ENCODE data around the gene ZNF805. TPM values are rescaled to one million over a fixed set of nuclear protein-coding genes. Genes with fewer than 3 reads are reported as not detected.

Gene ZNF805
- total and polyA plus RNA-seq, 2 of the 13 experiments (the other 11 are each of a cell fraction or from before 2014, with no cell fraction given), result 5.1 to 12.8 TPM

GRCh38 chr19:57240311-57241090, at the start of gene ZNF805 (continued):
- TF ChIP-seq ZNF687 (CRISPR knock-in tag; IDR thresholded peaks at IDR 0.05) (peak; percentile 86), RFX3 (CRISPR knock-in tag; IDR thresholded peaks at IDR 0.05) (no peak), CCDC6 (CRISPR knock-in tag; IDR thresholded peaks at IDR 0.05) (no peak; the same call in 1 of the 2 replicates), ZNF468 (CRISPR knock-in tag; IDR thresholded peaks at IDR 0.05) (no peak), KMT2B (CRISPR knock-in tag; IDR thresholded peaks at IDR 0.05) (peak; percentile 95), ZNF792 (CRISPR knock-in tag; IDR thresholded peaks at IDR 0.05) (no peak), ZFP62 (CRISPR knock-in tag; IDR thresholded peaks at IDR 0.05) (peak; percentile 21; the same call in 1 of the 2 replicates), KDM6A (CRISPR knock-in tag; IDR thresholded peaks at IDR 0.05; ENCODE audit: low read depth) (no peak), MEIS2 (CRISPR knock-in tag; IDR thresholded peaks at IDR 0.05) (no peak), NR2F2 (IDR thresholded peaks at IDR 0.05; ENCODE audit: borderline replicate concordance, low read depth) (no peak), CEBPG (CRISPR knock-in tag; IDR thresholded peaks at IDR 0.05) (peak; percentile 56), ZSCAN31 (CRISPR knock-in tag; IDR thresholded peaks at IDR 0.05; ENCODE audit: low read depth) (peak; percentile 61; the same call in 1 of the 2 replicates), ZBTB44 (CRISPR knock-in tag; IDR thresholded peaks at IDR 0.05) (no peak), ZNF672 (CRISPR knock-in tag; IDR thresholded peaks at IDR 0.05) (no peak), ZNF737 (CRISPR knock-in tag; IDR thresholded peaks at IDR 0.05; ENCODE audit: borderline replicate concordance) (no peak), NR3C1 (CRISPR knock-in tag; IDR thresholded peaks at IDR 0.05) (no peak), TSC22D2 (CRISPR knock-in tag; IDR thresholded peaks at IDR 0.05; ENCODE audit: borderline replicate concordance) (no peak), PTBP1 (IDR thresholded peaks at IDR 0.05; ENCODE audit: low read depth, low read length, poor library complexity, severe bottlenecking) (no peak), RNF2 (conservative IDR thresholded peaks at IDR 0.05; ENCODE audit: low read depth) (no peak)
- TF ChIP-seq, protein P1, sequence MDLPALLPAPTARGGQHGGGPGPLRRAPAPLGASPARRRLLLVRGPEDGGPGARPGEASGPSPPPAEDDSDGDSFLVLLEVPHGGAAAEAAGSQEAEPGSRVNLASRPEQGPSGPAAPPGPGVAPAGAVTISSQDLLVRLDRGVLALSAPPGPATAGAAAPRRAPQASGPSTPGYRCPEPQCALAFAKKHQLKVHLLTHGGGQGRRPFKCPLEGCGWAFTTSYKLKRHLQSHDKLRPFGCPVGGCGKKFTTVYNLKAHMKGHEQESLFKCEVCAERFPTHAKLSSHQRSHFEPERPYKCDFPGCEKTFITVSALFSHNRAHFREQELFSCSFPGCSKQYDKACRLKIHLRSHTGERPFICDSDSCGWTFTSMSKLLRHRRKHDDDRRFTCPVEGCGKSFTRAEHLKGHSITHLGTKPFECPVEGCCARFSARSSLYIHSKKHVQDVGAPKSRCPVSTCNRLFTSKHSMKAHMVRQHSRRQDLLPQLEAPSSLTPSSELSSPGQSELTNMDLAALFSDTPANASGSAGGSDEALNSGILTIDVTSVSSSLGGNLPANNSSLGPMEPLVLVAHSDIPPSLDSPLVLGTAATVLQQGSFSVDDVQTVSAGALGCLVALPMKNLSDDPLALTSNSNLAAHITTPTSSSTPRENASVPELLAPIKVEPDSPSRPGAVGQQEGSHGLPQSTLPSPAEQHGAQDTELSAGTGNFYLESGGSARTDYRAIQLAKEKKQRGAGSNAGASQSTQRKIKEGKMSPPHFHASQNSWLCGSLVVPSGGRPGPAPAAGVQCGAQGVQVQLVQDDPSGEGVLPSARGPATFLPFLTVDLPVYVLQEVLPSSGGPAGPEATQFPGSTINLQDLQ (CRISPR knock-in tag; IDR thresholded peaks at IDR 0.05), result no peak; the same call in 1 of the 2 replicates
- TF ChIP-seq, protein P2, sequence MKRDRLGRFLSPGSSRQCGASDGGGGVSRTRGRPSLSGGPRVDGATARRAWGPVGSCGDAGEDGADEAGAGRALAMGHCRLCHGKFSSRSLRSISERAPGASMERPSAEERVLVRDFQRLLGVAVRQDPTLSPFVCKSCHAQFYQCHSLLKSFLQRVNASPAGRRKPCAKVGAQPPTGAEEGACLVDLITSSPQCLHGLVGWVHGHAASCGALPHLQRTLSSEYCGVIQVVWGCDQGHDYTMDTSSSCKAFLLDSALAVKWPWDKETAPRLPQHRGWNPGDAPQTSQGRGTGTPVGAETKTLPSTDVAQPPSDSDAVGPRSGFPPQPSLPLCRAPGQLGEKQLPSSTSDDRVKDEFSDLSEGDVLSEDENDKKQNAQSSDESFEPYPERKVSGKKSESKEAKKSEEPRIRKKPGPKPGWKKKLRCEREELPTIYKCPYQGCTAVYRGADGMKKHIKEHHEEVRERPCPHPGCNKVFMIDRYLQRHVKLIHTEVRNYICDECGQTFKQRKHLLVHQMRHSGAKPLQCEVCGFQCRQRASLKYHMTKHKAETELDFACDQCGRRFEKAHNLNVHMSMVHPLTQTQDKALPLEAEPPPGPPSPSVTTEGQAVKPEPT (CRISPR knock-in tag; IDR thresholded peaks at IDR 0.05; ENCODE audit: low read depth), result 0 out of 2 replicates have a peak, but pooled peaks have one; percentile 40

Measured in HepG2 (cell line).